ENCODE data around the gene CDR2. TPM values are rescaled to one million over a fixed set of nuclear protein-coding genes. Genes with fewer than 3 reads are reported as not detected.

CDR2 gene
- total RNA-seq, 1 donor from 2014 or later = 16.2 TPM

DNA sequence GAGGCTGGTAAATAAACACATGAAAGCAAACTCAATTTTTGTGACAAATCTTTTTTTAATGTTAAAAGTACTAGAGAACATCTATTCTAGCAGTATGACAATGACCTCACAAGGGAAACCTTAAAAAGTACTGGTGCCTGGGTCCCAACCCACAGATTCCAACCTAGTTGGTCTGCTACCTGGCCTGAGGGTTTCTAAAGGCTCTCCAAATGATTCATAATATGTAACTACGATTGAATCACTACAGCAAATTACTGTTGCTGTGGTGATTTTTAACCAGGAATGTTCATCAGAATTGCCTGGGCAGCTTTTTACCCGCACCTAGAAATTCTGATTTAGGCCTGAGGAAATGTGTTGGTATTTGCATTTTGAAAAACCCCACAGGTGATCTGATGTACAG lies 26.1 kb downstream of the CDR2 start:
- intact Hi-C loops (cut with DNase I) = no loop called here
- no peak overlapping the region for H3K4me3 ChIP-seq
- H3K4me1 ChIP-seq = peaks cover 9% of the 10 kb centered on the region
- ATAC-seq (no peak), DNase-seq (no peak)
- no peaks in the 10 kb centered on the region for H3K9me3 ChIP-seq
- TF ChIP-seq, protein P1, sequence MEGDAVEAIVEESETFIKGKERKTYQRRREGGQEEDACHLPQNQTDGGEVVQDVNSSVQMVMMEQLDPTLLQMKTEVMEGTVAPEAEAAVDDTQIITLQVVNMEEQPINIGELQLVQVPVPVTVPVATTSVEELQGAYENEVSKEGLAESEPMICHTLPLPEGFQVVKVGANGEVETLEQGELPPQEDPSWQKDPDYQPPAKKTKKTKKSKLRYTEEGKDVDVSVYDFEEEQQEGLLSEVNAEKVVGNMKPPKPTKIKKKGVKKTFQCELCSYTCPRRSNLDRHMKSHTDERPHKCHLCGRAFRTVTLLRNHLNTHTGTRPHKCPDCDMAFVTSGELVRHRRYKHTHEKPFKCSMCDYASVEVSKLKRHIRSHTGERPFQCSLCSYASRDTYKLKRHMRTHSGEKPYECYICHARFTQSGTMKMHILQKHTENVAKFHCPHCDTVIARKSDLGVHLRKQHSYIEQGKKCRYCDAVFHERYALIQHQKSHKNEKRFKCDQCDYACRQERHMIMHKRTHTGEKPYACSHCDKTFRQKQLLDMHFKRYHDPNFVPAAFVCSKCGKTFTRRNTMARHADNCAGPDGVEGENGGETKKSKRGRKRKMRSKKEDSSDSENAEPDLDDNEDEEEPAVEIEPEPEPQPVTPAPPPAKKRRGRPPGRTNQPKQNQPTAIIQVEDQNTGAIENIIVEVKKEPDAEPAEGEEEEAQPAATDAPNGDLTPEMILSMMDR (IDR thresholded peaks at IDR 0.05) = no peak
- peaks cover 58% of the 10 kb centered on the region for H3K36me3 ChIP-seq
- no peak overlapping the region for H3K27ac ChIP-seq
- no peaks in the 10 kb centered on the region for H3K27me3 ChIP-seq (ENCODE audit: low read depth)

DNA sequence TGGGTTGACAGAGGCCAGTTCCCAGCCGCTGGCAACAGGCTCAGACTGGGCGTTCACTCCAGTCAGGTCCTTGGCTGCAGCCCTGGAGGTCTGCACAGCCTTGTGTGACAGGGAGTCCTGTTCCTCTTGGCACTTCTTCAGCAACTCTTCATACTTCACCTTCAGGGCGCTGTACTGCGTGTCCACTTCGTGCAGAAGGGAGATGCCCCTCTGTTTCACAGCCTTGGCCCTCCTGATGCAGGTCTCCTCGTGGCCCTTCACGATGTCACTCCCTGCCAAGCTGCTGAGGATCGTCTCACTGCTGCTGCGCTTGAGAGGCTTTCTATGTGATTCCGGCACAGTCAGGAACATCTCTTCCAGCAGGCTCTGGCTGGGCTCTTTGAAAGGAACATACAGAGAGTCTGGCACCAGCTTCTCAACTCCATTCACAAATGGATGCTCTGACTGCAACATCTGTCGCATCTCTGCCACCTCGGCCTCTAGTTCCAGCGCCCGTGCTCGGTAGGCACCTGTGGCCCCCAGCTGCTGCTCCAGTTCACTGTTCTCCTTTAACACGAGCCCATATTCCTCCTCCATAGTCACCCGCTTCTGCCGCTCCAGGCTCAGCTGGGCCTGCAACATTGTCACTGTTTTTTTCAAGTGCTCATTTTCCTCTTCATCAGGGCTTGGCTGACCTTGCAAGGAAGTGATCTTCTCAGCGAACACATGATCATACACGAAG lies 27.2 kb downstream of the CDR2 start:
- H3K4me3 ChIP-seq = no peak overlapping the region
- intact Hi-C loops (cut with DNase I) = no loop called here
- peak overlapping the region; percentile 14 for H3K27ac ChIP-seq
- no peaks in the 10 kb centered on the region for H3K27me3 ChIP-seq (ENCODE audit: low read depth)
- TF ChIP-seq, protein P1 (IDR thresholded peaks at IDR 0.05) = no peak
- H3K36me3 ChIP-seq = peaks cover 54% of the 10 kb centered on the region
- ATAC-seq (no peak), DNase-seq (no peak)
- H3K9me3 ChIP-seq = no peaks in the 10 kb centered on the region
- no peaks in the 10 kb centered on the region for H3K4me1 ChIP-seq

DNA sequence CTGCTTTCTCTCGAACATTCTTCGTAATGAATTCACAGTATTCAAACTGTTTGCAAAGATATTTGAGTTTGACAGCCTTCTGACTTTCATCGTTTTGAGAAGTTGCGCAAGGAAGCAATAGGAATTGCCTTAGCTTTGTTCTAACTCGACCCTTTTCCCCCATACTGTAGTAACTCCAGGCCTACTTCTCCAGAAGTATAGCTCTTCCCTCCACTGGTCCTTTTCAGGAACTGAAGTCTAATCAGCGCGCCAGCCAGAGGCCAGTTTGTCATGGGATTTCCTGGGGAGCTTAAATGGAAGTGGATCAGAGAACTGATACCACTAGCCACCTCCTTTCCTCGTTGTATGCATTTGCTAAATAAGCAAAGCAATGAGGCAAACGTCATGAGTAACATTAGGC lies 27.9 kb downstream of the CDR2 start:
- H3K27ac ChIP-seq = peak overlapping the region; percentile 14
- H3K27me3 ChIP-seq (ENCODE audit: low read depth) = no peaks in the 10 kb centered on the region
- intact Hi-C loops (cut with DNase I) = no loop called here
- peaks cover 54% of the 10 kb centered on the region for H3K36me3 ChIP-seq
- ATAC-seq (peak in 1 of 2 donors; percentile 42), DNase-seq (peak; percentile 50)
- TF ChIP-seq, protein P1 (IDR thresholded peaks at IDR 0.05) = no peak
- H3K4me3 ChIP-seq = no peak overlapping the region
- H3K4me1 ChIP-seq = no peaks in the 10 kb centered on the region
- H3K9me3 ChIP-seq = no peaks in the 10 kb centered on the region

DNA sequence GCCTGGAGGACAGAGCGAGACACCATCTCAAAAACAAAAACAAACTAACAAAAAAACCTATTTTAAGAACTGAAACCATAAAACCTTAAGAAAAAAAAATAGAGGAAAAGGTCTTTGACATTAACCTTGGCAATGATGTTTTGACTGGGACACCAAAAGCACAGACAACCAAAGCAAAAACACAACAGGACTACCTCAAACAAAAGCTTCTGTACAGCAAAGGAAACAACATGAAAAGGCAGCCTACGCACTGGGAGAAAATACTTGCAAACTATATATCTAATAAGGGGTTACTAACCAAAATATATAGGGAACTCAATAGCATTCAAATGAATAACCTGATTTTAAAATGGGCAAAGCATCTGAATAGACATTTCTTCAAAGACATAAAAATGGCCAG lies 32.3 kb downstream of the CDR2 start:
- TF ChIP-seq, protein P1 (IDR thresholded peaks at IDR 0.05) = no peak
- Histone ChIP-seq H3K9me3 (peaks cover 7% of the 10 kb centered on the region), H3K4me3 (no peak overlapping the region), H3K27ac (no peak overlapping the region), H3K27me3 (ENCODE audit: low read depth) (no peaks in the 10 kb centered on the region), H3K4me1 (no peaks in the 10 kb centered on the region), H3K36me3 (peaks cover 28% of the 10 kb centered on the region)
- intact Hi-C loops (cut with DNase I) = no loop called here
- ATAC-seq (no peak), DNase-seq (no peak)

DNA sequence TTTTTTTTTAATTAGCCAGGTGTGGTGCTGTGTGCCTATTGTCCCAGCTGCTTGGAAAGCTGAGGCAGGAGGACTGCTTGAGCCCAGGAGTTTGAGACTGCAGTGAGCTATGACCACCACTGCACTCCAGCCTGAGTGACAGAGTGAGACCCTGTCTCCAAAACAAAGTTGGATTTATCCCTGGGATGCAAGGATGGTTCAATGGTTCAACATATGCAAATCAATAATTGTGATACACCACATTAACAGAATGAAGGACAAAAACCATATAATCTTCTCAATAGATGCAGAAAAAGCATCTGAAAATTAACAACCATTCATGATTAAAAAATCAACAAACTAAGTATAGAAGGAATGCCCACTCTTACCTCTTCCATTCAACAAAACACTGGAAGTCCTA lies 33.5 kb downstream of the CDR2 start:
- TF ChIP-seq, protein P1 (IDR thresholded peaks at IDR 0.05) = no peak
- intact Hi-C loops (cut with DNase I) = no loop called here
- no peak overlapping the region for H3K27ac ChIP-seq
- ATAC-seq = no peak
- H3K9me3 ChIP-seq = peaks cover 14% of the 10 kb centered on the region
- H3K4me3 ChIP-seq = no peak overlapping the region
- H3K27me3 ChIP-seq (ENCODE audit: low read depth) = no peaks in the 10 kb centered on the region
- no peaks in the 10 kb centered on the region for H3K4me1 ChIP-seq
- DNase-seq = no peak
- H3K36me3 ChIP-seq = peaks cover 17% of the 10 kb centered on the region
